AG04449 (cell line): ENCODE results near the gene UHMK1.

Experiments used
- CTCF ChIA-PET: fragments of 350-600 bp; formaldehyde crosslinking; extraction: SDS; loops from one replicate; lab custom pipeline; 2021; ENCODE audit warnings: antibody characterized with exemption; lab: Yijun Ruan, JAX
- POLR2A ChIA-PET: fragments of 400-600, 350-600 bp; formaldehyde crosslinking; extraction: SDS; loops from one replicate; lab custom pipeline; 2020; ENCODE audit warnings: antibody characterized with exemption, inconsistent platforms; lab: Yijun Ruan, JAX
- DNase-seq: peaks from one replicate; pipeline ENCODE4 v3.0.0-alpha.2; 2010; ENCODE audit warnings: low read depth, low spot score
- H3K4me3 ChIP-seq: 2 replicates; pipeline ENCODE4 v1.5.1; 2011; ENCODE audit warnings: low read depth, mild to moderate bottlenecking, control low read depth, low read length
- CTCF ChIP-seq: IDR thresholded peaks from one replicate; pipeline ENCODE4 v1.5.1; 2011; ENCODE audit warnings: mild to moderate bottlenecking, moderate library complexity, low read length, control low read depth, inconsistent platforms; ENCODE audit not compliant: insufficient read depth; ENCODE audit errors: missing control alignments

UHMK1 gene

GRCh38 chr1:162470216-162470615, 27.4 kb upstream of the UHMK1 start:
- DNase-seq, result no peak
- TF ChIP-seq CTCF, result no peak
- POLR2A ChIA-PET, result no interaction called here
- no peak overlapping the region for H3K4me3 ChIP-seq
- CTCF ChIA-PET, result no interaction called here

- POLR2A ChIA-PET, result no interaction called here
- CTCF ChIA-PET, result no interaction called here
- DNase-seq, result no peak
- no peak overlapping the region for H3K4me3 ChIP-seq
- TF ChIP-seq CTCF, result no peak
Measured at GRCh38 chr1:162471290-162471853, 26.2 kb upstream of the UHMK1 start.

GRCh38 chr1:162475089-162475488, 22.5 kb upstream of the UHMK1 start:
- no peak for DNase-seq
- POLR2A ChIA-PET, result no interaction called here
- no peak for TF ChIP-seq CTCF
- CTCF ChIA-PET, result no interaction called here
- no peak overlapping the region for H3K4me3 ChIP-seq

- ChIA-PET CTCF (interaction anchor here (0.7 kb wide), 1 partner anchor 435 kb away, joined by 3 read pairs; no protein-coding TSS in a partner anchor), POLR2A (no interaction called here)
- no peak for TF ChIP-seq CTCF
- no peak overlapping the region for H3K4me3 ChIP-seq
- no peak for DNase-seq
Measured at GRCh38 chr1:162475539-162476185, 22.0 kb upstream of the UHMK1 start.

- no peak for DNase-seq
- H3K4me3 ChIP-seq, result no peak overlapping the region
- TF ChIP-seq CTCF, result no peak
- CTCF ChIA-PET, result no interaction called here
- POLR2A ChIA-PET, result no interaction called here
Measured at GRCh38 chr1:162476620-162477019, 21.0 kb upstream of the UHMK1 start.

- ChIA-PET CTCF (no interaction called here), POLR2A (no interaction called here)
- no peak overlapping the region for H3K4me3 ChIP-seq
- no peak for DNase-seq
- TF ChIP-seq CTCF, result no peak
Measured at GRCh38 chr1:162485236-162485635, 12.4 kb upstream of the UHMK1 start.
